HCT116 (cell line): ENCODE data around the gene ENTPD6. TPM values are rescaled to one million over a fixed set of nuclear protein-coding genes. Genes with fewer than 3 reads are reported as not detected.
A peak's percentile ranks its signal among the peaks of the same experiment; 100 is the strongest.

Experiments
- ATAC-seq: fragments of 200-7000 bp; cut with Tn5 transposase; 2 replicates; pipeline ENCODE4 v1.9.1; 2020; ENCODE audit warnings: mild to moderate bottlenecking, moderate library complexity
- BruUV-seq: library from RNA; stranded (reverse); fragments of 400-500 nt; replicated peaks from 2 replicates; lab custom pipeline; 2021; lab: Mats Ljungman, UMichigan
- CTCF ChIA-PET: fragments of 300-600 bp; sonication (Branson Sonifier 250); formaldehyde crosslinking; loops from one replicate; lab custom pipeline; 2021; ENCODE audit warnings: antibody characterized with exemption; lab: Charles Lee
- POLR2A ChIA-PET: fragments of 300-600, 350-600 bp; sonication (Branson Sonifier 250); formaldehyde crosslinking; loops from one replicate; lab custom pipeline; 2021; ENCODE audit warnings: antibody characterized with exemption; lab: Charles Lee
- RAD21 ChIA-PET, 2 experiments: fragments of 300-600 bp; sonication (Branson Sonifier 250); formaldehyde crosslinking; loops; one replicate each; lab custom pipeline; 2023; ENCODE audit warnings: low total read pairs in 2 of 2; ENCODE audit not compliant: uncharacterized antibody in 2 of 2, unreplicated experiment in 2 of 2, low non-redundant PET in 1 of 2; lab: Charles Lee
- DNase-seq: peaks from one replicate; pipeline ENCODE4 v3.0.0-alpha.2; 2010; ENCODE audit warnings: low read depth, low spot score
- H2AFZ ChIP-seq: fragments of 200-600 bp; shearing (Covaris generic), sonication (generic); 2 replicates; pipeline ENCODE4 v1.6.1; 2017; ENCODE audit warnings: low read depth, mixed run types, mixed read lengths, antibody characterized with exemption, low read length; ENCODE audit not compliant: poor library complexity, severe bottlenecking
- H3K27ac ChIP-seq: 2 replicates; pipeline ENCODE4 v1.5.1; 2012; ENCODE audit warnings: low read depth, low read length
- H3K27me3 ChIP-seq: fragments of 200-600 bp; sonication (generic); 2 replicates; pipeline ENCODE4 v1.6.1; 2016; ENCODE audit warnings: mixed run types, low read length, mixed read lengths; ENCODE audit not compliant: insufficient read depth
- H3K36me3 ChIP-seq, 2 experiments: fragments of 200-500 bp in 1 of 2; fragments of 200-600 bp in 1 of 2; sonication (Bioruptor generic) in 1 of 2; sonication (generic) in 1 of 2; 2 replicates each; pipeline versions ENCODE4 v1.5.1 to v1.6.1; 2014 to 2016; ENCODE audit warnings: low read length in 2 of 2, inconsistent platforms in 1 of 2, mixed read lengths in 1 of 2, mixed run types in 1 of 2; ENCODE audit not compliant: insufficient read depth in 2 of 2, control insufficient read depth in 1 of 2
- H3K4me1 ChIP-seq, 2 experiments: fragments of 200-600 bp in 1 of 2; sonication (generic) in 1 of 2; 2 replicates each; pipeline versions ENCODE4 v1.5.1 to v1.6.1; 2012 to 2017; ENCODE audit warnings: low read length in 2 of 2, inconsistent platforms in 1 of 2, mild to moderate bottlenecking in 1 of 2, mixed read lengths in 1 of 2, mixed run types in 1 of 2, moderate library complexity in 1 of 2; ENCODE audit not compliant: insufficient read depth in 2 of 2, control insufficient read depth in 1 of 2
- H3K4me2 ChIP-seq: fragments of 200-600 bp; sonication (generic); 2 replicates; pipeline ENCODE4 v1.6.1; 2017; ENCODE audit warnings: mixed run types, low read length, mixed read lengths
- H3K4me3 ChIP-seq, 2 experiments: fragments of 200-600 bp in 1 of 2; sonication (generic) in 1 of 2; replicated peaks in 1 of 2; 2 replicates each; pipeline ENCODE4 v1.5.1; 2011 to 2016; ENCODE audit warnings: low read length in 2 of 2, control low read depth in 1 of 2, low read depth in 1 of 2, mild to moderate bottlenecking in 1 of 2, mixed read lengths in 1 of 2, mixed run types in 1 of 2
- H3K79me2 ChIP-seq: fragments of 200-600 bp; sonication (generic); 2 replicates; pipeline ENCODE4 v1.6.1; 2017; ENCODE audit warnings: mild to moderate bottlenecking, mixed run types, low read length, moderate library complexity, mixed read lengths; ENCODE audit not compliant: insufficient read depth
- H3K9ac ChIP-seq: fragments of 200-600 bp; sonication (generic); 2 replicates; pipeline ENCODE4 v1.6.1; 2016; ENCODE audit warnings: low read length, mixed read lengths
- H3K9me2 ChIP-seq: fragments of 200-600 bp; sonication (generic), shearing (Covaris generic); 2 replicates; pipeline ENCODE4 v1.6.1; 2017; ENCODE audit warnings: mixed run types, mild to moderate bottlenecking, moderate library complexity; ENCODE audit not compliant: insufficient read depth
- H3K9me3 ChIP-seq, 2 experiments: fragments of 200-500 bp in 1 of 2; fragments of 200-600 bp in 1 of 2; sonication (Bioruptor generic) in 1 of 2; sonication (generic) in 1 of 2; 2 replicates each; pipeline ENCODE4 v1.6.1; 2014 to 2017; ENCODE audit warnings: low read length in 2 of 2, mixed read lengths in 2 of 2, inconsistent platforms in 1 of 2, low read depth in 1 of 2, mild to moderate bottlenecking in 1 of 2, mixed run types in 1 of 2, moderate library complexity in 1 of 2; ENCODE audit not compliant: control insufficient read depth in 1 of 2, insufficient read depth in 1 of 2
- H4K20me1 ChIP-seq: fragments of 200-600 bp; sonication (generic), shearing (Covaris generic); 2 replicates; pipeline ENCODE4 v1.6.1; 2017; ENCODE audit warnings: mixed run types, mild to moderate bottlenecking, moderate library complexity; ENCODE audit not compliant: insufficient read depth
- CEBPB ChIP-seq: IDR thresholded peaks from 2 replicates; pipeline ENCODE4 v1.6.1; 2012; ENCODE audit warnings: low read depth
- EZH2 ChIP-seq: fragments of 200-600 bp; sonication (generic); IDR thresholded peaks from 2 replicates; pipeline ENCODE4 v1.6.1; 2017; ENCODE audit warnings: antibody characterized with exemption, mixed run types
- FOSL1 ChIP-seq: IDR thresholded peaks from 2 replicates; pipeline ENCODE4 v1.6.1; 2012; ENCODE audit warnings: low read depth
- POLR2A ChIP-seq: IDR thresholded peaks from 2 replicates; pipeline ENCODE4 v1.7.0; 2011; ENCODE audit warnings: borderline replicate concordance; ENCODE audit not compliant: insufficient read depth, insufficient read length; ENCODE audit errors: extremely low read depth
- POLR2AphosphoS5 ChIP-seq: IDR thresholded peaks from 2 replicates; pipeline ENCODE4 v1.6.1; 2011; ENCODE audit warnings: mild to moderate bottlenecking, low read depth, low read length, moderate library complexity
- RAD21 ChIP-seq: IDR thresholded peaks from 2 replicates; pipeline ENCODE4 v1.6.1; 2012; ENCODE audit warnings: low read depth, mild to moderate bottlenecking
- SP1 ChIP-seq: IDR thresholded peaks from 2 replicates; pipeline ENCODE4 v1.6.1; 2012; ENCODE audit warnings: low read depth
- SRF ChIP-seq: IDR thresholded peaks from 2 replicates; pipeline ENCODE4 v1.6.1; 2012; ENCODE audit warnings: low read depth
- TCF7L2 ChIP-seq: IDR thresholded peaks from 2 replicates; pipeline ENCODE4 v1.7.0; 2011; ENCODE audit warnings: borderline replicate concordance, inconsistent platforms; ENCODE audit not compliant: insufficient read depth, insufficient read length; ENCODE audit errors: extremely low read depth
- YY1 ChIP-seq: IDR thresholded peaks from 2 replicates; pipeline ENCODE4 v1.6.1; 2011; ENCODE audit warnings: low read length, low read depth, moderate library complexity, mild to moderate bottlenecking; ENCODE audit not compliant: insufficient replicate concordance; ENCODE audit errors: extremely low read depth
- intact Hi-C: fragments of 100-400 bp; cut with micrococcal nuclease; formaldehyde crosslinking; loops from 2 replicates; pipeline ENCODE4 v1.10.0; 2022
- total RNA-seq: library from RNA; stranded (reverse); gene quantifications from one replicate; pipeline ENCODE4 v1.2.1, GENCODE V29; 2021; ENCODE audit not compliant: unreplicated experiment
- TF ChIP-seq, protein P1 (sequence below): IDR thresholded peaks from 2 replicates; pipeline ENCODE4 v1.6.1; 2011; ENCODE audit warnings: mild to moderate bottlenecking, low read length, moderate library complexity; ENCODE audit not compliant: insufficient replicate concordance; ENCODE audit errors: extremely low read depth
- TF ChIP-seq, protein P2 (sequence below), 3 experiments: fragments of 200-600 bp in 1 of 3; sonication (generic) in 1 of 3; IDR thresholded peaks in 2 of 3; conservative IDR thresholded peaks in 1 of 3; 2 replicates each; pipeline ENCODE4 v1.5.1; 2012 to 2017; ENCODE audit warnings: low read depth in 2 of 3, low read length in 2 of 3, antibody characterized with exemption in 1 of 3, borderline replicate concordance in 1 of 3, control low read depth in 1 of 3, mild to moderate bottlenecking in 1 of 3, mixed read lengths in 1 of 3, mixed run types in 1 of 3, moderate library complexity in 1 of 3; ENCODE audit not compliant: insufficient read depth in 1 of 3

The ENTPD6 gene
- total RNA-seq, 1 experiment from 2014 or later = 89.2 TPM

DNA sequence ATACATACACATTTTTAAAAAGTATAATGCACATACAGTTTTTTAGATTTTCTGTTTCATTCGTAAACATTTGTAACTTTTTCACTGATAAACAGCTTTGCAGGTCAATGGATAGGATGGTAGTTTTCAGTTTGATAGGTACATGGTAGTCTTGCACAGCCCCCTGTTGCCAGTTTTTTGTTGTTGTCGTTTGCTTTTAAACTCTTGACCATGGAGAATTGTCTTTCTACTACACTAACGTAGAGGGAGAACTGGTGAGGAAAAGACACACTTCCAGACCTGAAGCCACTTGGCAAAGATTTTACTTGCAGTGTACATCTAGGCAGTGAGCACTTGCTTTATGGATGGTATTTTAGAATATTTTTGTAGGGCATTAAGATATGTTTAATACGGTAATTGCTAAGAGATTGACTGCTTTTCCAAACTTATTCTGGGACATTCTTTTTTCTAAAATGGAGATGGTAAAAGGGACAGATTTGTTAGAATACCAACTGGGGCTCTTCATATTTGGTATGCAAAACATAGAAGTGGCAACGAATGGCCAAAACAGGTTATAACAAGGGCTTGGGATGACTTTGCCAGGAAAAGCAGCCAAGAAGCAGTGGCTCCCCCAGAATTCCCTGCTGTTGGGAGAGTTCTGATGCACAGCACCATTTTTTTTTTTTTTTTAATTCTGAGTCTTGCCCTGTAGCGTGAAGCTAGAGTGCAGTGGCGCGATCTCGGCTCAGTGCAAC, 53.9 kb downstream of the ENTPD6 start:
- DNase-seq = no peak
- Histone ChIP-seq H4K20me1 (no peaks in the 10 kb centered on the region), H3K4me3 (peak overlapping the region; percentile 79 to 80), H2AFZ (no peak overlapping the region), H3K27ac (peak overlapping the region; percentile 93; the same call in 1 of the 2 replicates), H3K79me2 (peaks cover 52% of the 10 kb centered on the region), H3K9me3 (no peaks in the 10 kb centered on the region), H3K4me2 (peak overlapping the region; percentile 98), H3K9me2 (no peaks in the 10 kb centered on the region), H3K4me1 (peaks cover 38 to 45% of the 10 kb centered on the region in 2 experiments), H3K27me3 (no peaks in the 10 kb centered on the region), H3K36me3 (no peaks in the 10 kb centered on the region; a peak in 1 of 4 replicates), H3K9ac (peak overlapping the region; percentile 72)
- ATAC-seq = no peak
- BruUV-seq = TSS peak; percentile 59
- ChIA-PET POLR2A (no interaction called here), CTCF (no interaction called here), RAD21 (no interaction called here)
- TF ChIP-seq SRF = no peak
- TF ChIP-seq FOSL1 = no peak
- TF ChIP-seq RAD21 = peak; percentile 11; the same call in 1 of the 2 replicates
- intact Hi-C loops = no loop called here

DNA sequence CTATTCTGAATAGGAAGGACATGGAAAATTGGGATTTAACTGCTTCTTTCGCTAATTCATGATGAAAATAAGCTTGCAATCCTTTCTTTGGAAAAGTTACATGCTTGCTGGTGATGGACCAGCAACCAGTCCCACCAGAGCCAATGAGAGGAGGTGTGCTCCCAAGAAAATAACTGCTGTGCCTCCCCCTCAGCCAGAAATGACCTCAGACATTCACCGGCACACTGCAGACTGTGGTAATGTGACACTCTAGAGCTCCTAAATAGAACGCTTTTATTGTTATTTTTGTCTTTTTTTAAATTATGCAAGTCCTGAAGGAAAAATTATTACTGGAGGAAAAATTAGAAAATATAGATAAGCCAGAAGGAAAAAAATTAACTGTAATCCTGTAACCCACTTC, 55.0 kb downstream of the ENTPD6 start:
- POLR2A ChIA-PET = no interaction called here
- Histone ChIP-seq H3K79me2 (peaks cover 63% of the 10 kb centered on the region), H3K27me3 (no peaks in the 10 kb centered on the region), H3K9me3 (no peaks in the 10 kb centered on the region), H3K4me2 (no peak overlapping the region), H3K9me2 (no peaks in the 10 kb centered on the region), H4K20me1 (no peaks in the 10 kb centered on the region), H2AFZ (no peak overlapping the region), H3K9ac (no peak overlapping the region), H3K27ac (no peak overlapping the region), H3K4me1 (peaks cover 46 to 53% of the 10 kb centered on the region in 2 experiments), H3K36me3 (no peaks in the 10 kb centered on the region; a peak in 1 of 4 replicates), H3K4me3 (no peak overlapping the region)
- RAD21 ChIA-PET = no interaction called here
- BruUV-seq = no TSS peak
- CTCF ChIA-PET = no interaction called here
- DNase-seq (no peak), ATAC-seq (no peak)
- intact Hi-C loops = loop anchor here (10.0 kb wide), 1 partner anchor 54 kb away; no protein-coding TSS in a partner anchor
- TF ChIP-seq SP1 (no peak), EZH2 (no peak), CEBPB (no peak), POLR2A (no peak), TCF7L2 (no peak), POLR2AphosphoS5 (no peak), FOSL1 (no peak), YY1 (no peak), SRF (no peak)
- TF ChIP-seq, protein P1, sequence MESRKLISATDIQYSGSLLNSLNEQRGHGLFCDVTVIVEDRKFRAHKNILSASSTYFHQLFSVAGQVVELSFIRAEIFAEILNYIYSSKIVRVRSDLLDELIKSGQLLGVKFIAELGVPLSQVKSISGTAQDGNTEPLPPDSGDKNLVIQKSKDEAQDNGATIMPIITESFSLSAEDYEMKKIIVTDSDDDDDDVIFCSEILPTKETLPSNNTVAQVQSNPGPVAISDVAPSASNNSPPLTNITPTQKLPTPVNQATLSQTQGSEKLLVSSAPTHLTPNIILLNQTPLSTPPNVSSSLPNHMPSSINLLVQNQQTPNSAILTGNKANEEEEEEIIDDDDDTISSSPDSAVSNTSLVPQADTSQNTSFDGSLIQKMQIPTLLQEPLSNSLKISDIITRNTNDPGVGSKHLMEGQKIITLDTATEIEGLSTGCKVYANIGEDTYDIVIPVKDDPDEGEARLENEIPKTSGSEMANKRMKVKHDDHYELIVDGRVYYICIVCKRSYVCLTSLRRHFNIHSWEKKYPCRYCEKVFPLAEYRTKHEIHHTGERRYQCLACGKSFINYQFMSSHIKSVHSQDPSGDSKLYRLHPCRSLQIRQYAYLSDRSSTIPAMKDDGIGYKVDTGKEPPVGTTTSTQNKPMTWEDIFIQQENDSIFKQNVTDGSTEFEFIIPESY = no peak
- TF ChIP-seq, protein P2, sequence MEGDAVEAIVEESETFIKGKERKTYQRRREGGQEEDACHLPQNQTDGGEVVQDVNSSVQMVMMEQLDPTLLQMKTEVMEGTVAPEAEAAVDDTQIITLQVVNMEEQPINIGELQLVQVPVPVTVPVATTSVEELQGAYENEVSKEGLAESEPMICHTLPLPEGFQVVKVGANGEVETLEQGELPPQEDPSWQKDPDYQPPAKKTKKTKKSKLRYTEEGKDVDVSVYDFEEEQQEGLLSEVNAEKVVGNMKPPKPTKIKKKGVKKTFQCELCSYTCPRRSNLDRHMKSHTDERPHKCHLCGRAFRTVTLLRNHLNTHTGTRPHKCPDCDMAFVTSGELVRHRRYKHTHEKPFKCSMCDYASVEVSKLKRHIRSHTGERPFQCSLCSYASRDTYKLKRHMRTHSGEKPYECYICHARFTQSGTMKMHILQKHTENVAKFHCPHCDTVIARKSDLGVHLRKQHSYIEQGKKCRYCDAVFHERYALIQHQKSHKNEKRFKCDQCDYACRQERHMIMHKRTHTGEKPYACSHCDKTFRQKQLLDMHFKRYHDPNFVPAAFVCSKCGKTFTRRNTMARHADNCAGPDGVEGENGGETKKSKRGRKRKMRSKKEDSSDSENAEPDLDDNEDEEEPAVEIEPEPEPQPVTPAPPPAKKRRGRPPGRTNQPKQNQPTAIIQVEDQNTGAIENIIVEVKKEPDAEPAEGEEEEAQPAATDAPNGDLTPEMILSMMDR (IDR thresholded peaks at IDR 0.05 in 2 of 3, conservative IDR thresholded peaks at IDR 0.05 in 1 of 3; ENCODE audit: borderline replicate concordance in 1 of 3, insufficient read depth in 1 of 3, low read depth in 2 of 3, low read length in 2 of 3) = no peak
